Stomach smooth muscle (tissue), 2 donors: ENCODE data around the gene MAST3.

Experiments used
- H3K27ac ChIP-seq: one replicate; pipeline ENCODE4 v1.7.0; 2013; ENCODE audit warnings: mild to moderate bottlenecking, low read length, inconsistent platforms
- H3K27me3 ChIP-seq, 2 donors: one replicate each; pipeline ENCODE4 v1.7.0; 2013; ENCODE audit warnings: low read length in 2 of 2; ENCODE audit not compliant: insufficient read depth in 2 of 2, control insufficient read depth in 1 of 2
- H3K36me3 ChIP-seq, 2 donors: one replicate each; pipeline ENCODE4 v1.7.0; 2013; ENCODE audit warnings: low read length in 2 of 2; ENCODE audit not compliant: control insufficient read depth in 2 of 2, insufficient read depth in 2 of 2
- H3K4me1 ChIP-seq: one replicate; pipeline ENCODE4 v1.7.0; 2013; ENCODE audit warnings: low read length; ENCODE audit not compliant: control insufficient read depth, insufficient read depth
- H3K4me3 ChIP-seq, 2 donors: one replicate each; pipeline ENCODE4 v1.7.0; 2013; ENCODE audit warnings: low read length in 2 of 2
- H3K9ac ChIP-seq, 2 donors: one replicate each; pipeline ENCODE4 v1.7.0; 2013; ENCODE audit warnings: low read length in 2 of 2, mild to moderate bottlenecking in 1 of 2
- H3K9me3 ChIP-seq, 2 donors: one replicate each; pipeline ENCODE4 v1.7.0; 2013; ENCODE audit warnings: low read length in 2 of 2; ENCODE audit not compliant: control insufficient read depth in 2 of 2
- donor health status: healthy.
- donor health status: Pancreatic carcinoma.

MAST3 gene

GRCh38 chr19:18159810-18160209, 62.2 kb downstream of the MAST3 start:
- Histone ChIP-seq H3K9ac (no peak overlapping the region), H3K36me3 (peaks cover 15 to 16% of the 10 kb centered on the region in 2 donors), H3K4me3 (no peak overlapping the region), H3K27me3 (no peaks in the 10 kb centered on the region), H3K4me1 (peaks cover 46% of the 10 kb centered on the region), H3K27ac (peak overlapping the region; percentile 58), H3K9me3 (no peaks in the 10 kb centered on the region)

GRCh38 chr19:18160493-18160970, 63.0 kb downstream of the MAST3 start:
- H3K36me3 ChIP-seq, result peaks cover 17 to 18% of the 10 kb centered on the region in 2 donors
- H3K9me3 ChIP-seq, result no peaks in the 10 kb centered on the region
- H3K27me3 ChIP-seq, result no peaks in the 10 kb centered on the region
- H3K4me1 ChIP-seq, result peaks cover 42% of the 10 kb centered on the region
- H3K4me3 ChIP-seq, result peak overlapping the region in 1 of 2 donors; percentile 64
- peak overlapping the region; percentile 58 for H3K27ac ChIP-seq
- H3K9ac ChIP-seq, result peak overlapping the region; percentile 29 to 55

GRCh38 chr19:18160971-18161635, 63.5 kb downstream of the MAST3 start:
- H3K9ac ChIP-seq, result peak overlapping the region; percentile 42 to 55

GRCh38 chr19:18161636-18162002, 64.0 kb downstream of the MAST3 start:
- H3K4me1 ChIP-seq, result peaks cover 32% of the 10 kb centered on the region
- peak overlapping the region; percentile 31 to 42 for H3K9ac ChIP-seq
- H3K9me3 ChIP-seq, result no peaks in the 10 kb centered on the region
- H3K27me3 ChIP-seq, result no peaks in the 10 kb centered on the region
- H3K4me3 ChIP-seq, result peak overlapping the region; percentile 29 to 69
- H3K27ac ChIP-seq, result no peak overlapping the region
- peaks cover 24 to 25% of the 10 kb centered on the region in 2 donors for H3K36me3 ChIP-seq

More at GRCh38 chr19:18160971-18161635, 63.5 kb downstream of the MAST3 start:
- H3K27me3 ChIP-seq, result no peaks in the 10 kb centered on the region
- H3K9me3 ChIP-seq, result no peaks in the 10 kb centered on the region
- peaks cover 22 to 24% of the 10 kb centered on the region in 2 donors for H3K36me3 ChIP-seq
- peaks cover 37% of the 10 kb centered on the region for H3K4me1 ChIP-seq
- peak overlapping the region; percentile 58 for H3K27ac ChIP-seq
- peak overlapping the region; percentile 29 to 69 for H3K4me3 ChIP-seq

- Histone ChIP-seq H3K9me3 (no peaks in the 10 kb centered on the region), H3K27ac (no peak overlapping the region), H3K4me1 (peaks cover 17% of the 10 kb centered on the region), H3K36me3 (peaks cover 28 to 30% of the 10 kb centered on the region in 2 donors), H3K9ac (no peak overlapping the region), H3K27me3 (no peaks in the 10 kb centered on the region), H3K4me3 (no peak overlapping the region)
Measured at GRCh38 chr19:18164072-18164471, 66.5 kb downstream of the MAST3 start.

- Histone ChIP-seq H3K4me1 (peaks cover 8% of the 10 kb centered on the region), H3K9me3 (no peaks in the 10 kb centered on the region), H3K9ac (no peak overlapping the region), H3K27ac (no peak overlapping the region), H3K4me3 (no peak overlapping the region), H3K27me3 (no peaks in the 10 kb centered on the region), H3K36me3 (peaks cover 31 to 33% of the 10 kb centered on the region in 2 donors)
Measured at GRCh38 chr19:18165794-18166544, 68.4 kb downstream of the MAST3 start.

GRCh38 chr19:18167011-18167410, 69.4 kb downstream of the MAST3 start:
- Histone ChIP-seq H3K27me3 (no peaks in the 10 kb centered on the region), H3K36me3 (peaks cover 28 to 33% of the 10 kb centered on the region in 2 donors), H3K4me1 (no peaks in the 10 kb centered on the region), H3K9me3 (no peaks in the 10 kb centered on the region), H3K4me3 (no peak overlapping the region), H3K27ac (no peak overlapping the region), H3K9ac (no peak overlapping the region)

GRCh38 chr19:18167975-18168645, 70.5 kb downstream of the MAST3 start:
- H3K4me3 ChIP-seq, result no peak overlapping the region
- peaks cover under 1% of the 10 kb centered on the region for H3K4me1 ChIP-seq
- H3K27ac ChIP-seq, result no peak overlapping the region
- no peaks in the 10 kb centered on the region for H3K27me3 ChIP-seq
- no peak overlapping the region for H3K9ac ChIP-seq
- no peaks in the 10 kb centered on the region for H3K9me3 ChIP-seq
- H3K36me3 ChIP-seq, result peaks cover 23 to 25% of the 10 kb centered on the region in 2 donors

- Histone ChIP-seq H3K9me3 (no peaks in the 10 kb centered on the region), H3K4me3 (no peak overlapping the region), H3K27ac (no peak overlapping the region), H3K4me1 (peaks cover 7% of the 10 kb centered on the region), H3K9ac (no peak overlapping the region), H3K36me3 (peaks cover 16 to 20% of the 10 kb centered on the region in 2 donors), H3K27me3 (no peaks in the 10 kb centered on the region)
Measured at GRCh38 chr19:18168673-18169381, 71.2 kb downstream of the MAST3 start.

GRCh38 chr19:18170714-18171255, 73.2 kb downstream of the MAST3 start:
- peaks cover 12% of the 10 kb centered on the region for H3K4me1 ChIP-seq
- H3K9ac ChIP-seq, result no peak overlapping the region

More at GRCh38 chr19:18170714-18171255, 73.2 kb downstream of the MAST3 start:
- H3K4me3 ChIP-seq, result no peak overlapping the region
- no peak overlapping the region for H3K27ac ChIP-seq
- H3K27me3 ChIP-seq, result no peaks in the 10 kb centered on the region
- H3K9me3 ChIP-seq, result no peaks in the 10 kb centered on the region
- H3K36me3 ChIP-seq, result peaks cover 12% of the 10 kb centered on the region in 2 donors
